ENCODE data around the gene INCA1. TPM values are rescaled to one million over a fixed set of nuclear protein-coding genes. Genes with fewer than 3 reads are reported as not detected.

INCA1 gene
- total and polyA plus RNA-seq, 2 of the 8 experiments (the other 6 are each of a cell fraction or from before 2014, with no cell fraction given): 0.89 to 1.4 TPM

GRCh38 chr17:5019475-5019956 lies 22.2 kb upstream of the INCA1 start:
- no peaks in the 10 kb centered on the region for H3K4me1 ChIP-seq (replicated peaks in 1 of 4; ENCODE audit: control insufficient read depth in 3 of 4, insufficient read depth in 4 of 4, low read length in 3 of 4)
- CTCF ChIA-PET (ENCODE audit: partially characterized antibody): interaction anchor here (0.8 to 5.4 kb wide), 8 partner anchors 9 to 44 kb away, joined by 3 to 21 read pairs (median 5); partner anchors contain the start of gene SLC52A1
- no peak for DNase-seq (ENCODE audit: low read depth in 1 of 2, low spot score in 2 of 2)

More at GRCh38 chr17:5019475-5019956, 22.2 kb upstream of the INCA1 start:
- no peak overlapping the region for H4K8ac ChIP-seq (ENCODE audit: extremely low read depth, insufficient read depth, low read length)
- no peak overlapping the region for H3K23ac ChIP-seq (ENCODE audit: insufficient read length)
- H3K9me3 ChIP-seq (ENCODE audit: insufficient read depth in 2 of 2, low read depth in 1 of 2, low read length in 1 of 2): no peaks in the 10 kb centered on the region
- H2AK5ac ChIP-seq (ENCODE audit: low read depth, low read length): no peak overlapping the region
- 90% methylated on average over 1 of the region's 1 CpG; no CpG with 5 or more reads in 1 of the 2 experiments for WGBS, 2 experiments (ENCODE audit: extremely low coverage in 1 of 2, insufficient coverage in 1 of 2, insufficient read length in 1 of 2, insufficient replicate concordance in 2 of 2, low coverage in 1 of 2, low lambda C conversion rate in 2 of 2, missing lambda C conversion rate in 1 of 2)
- POLR2A ChIA-PET (ENCODE audit: partially characterized antibody): interaction anchor here (0.9 to 2.2 kb wide), 8 partner anchors 9 to 83 kb away, joined by 3 to 8 read pairs (median 4); partner anchors contain the start of genes CAMTA2, INCA1 and KIF1C
- H3K4ac ChIP-seq (replicated peaks; ENCODE audit: insufficient read length, low read depth, low read length): no peak overlapping the region
- H2BK20ac ChIP-seq (ENCODE audit: low read length): no peak overlapping the region
- H3K14ac ChIP-seq (ENCODE audit: insufficient read length): no peak overlapping the region
- no peak overlapping the region for H4K91ac ChIP-seq (replicated peaks; ENCODE audit: insufficient read length, low read length)
- H2AFZ ChIP-seq (ENCODE audit: low read length): no peak overlapping the region
- no peak overlapping the region for H3K56ac ChIP-seq (replicated peaks; ENCODE audit: insufficient read length, low read depth, low read length)
- peak; percentile 39 to 50 (median 50) for TF ChIP-seq CTCF (IDR thresholded peaks at IDR 0.05; ENCODE audit: control extremely low read depth in 1 of 3, insufficient read depth in 1 of 3, low read depth in 1 of 3, low read length in 3 of 3)
- no peak for TF ChIP-seq CHD2 (IDR thresholded peaks at IDR 0.05; ENCODE audit: low read length)
- TF ChIP-seq TEAD4 (IDR thresholded peaks at IDR 0.05; ENCODE audit: low read depth, low read length): no peak
- no peak for TF ChIP-seq SIN3A (conservative IDR thresholded peaks at IDR 0.05 in 1 of 2, IDR thresholded peaks at IDR 0.05 in 1 of 2; ENCODE audit: low read depth in 1 of 2, low read length in 2 of 2)
- no peak for TF ChIP-seq TAF1 (IDR thresholded peaks at IDR 0.05; ENCODE audit: low read depth, low read length)
- TF ChIP-seq POLR2AphosphoS5 (IDR thresholded peaks at IDR 0.05; ENCODE audit: low read depth, low read length): 0 out of 2 replicates have a peak, but pooled peaks have one; percentile 22
- TF ChIP-seq POLR2A (IDR thresholded peaks at IDR 0.05; ENCODE audit: control extremely low read depth in 1 of 2, low read depth in 2 of 2, low read length in 2 of 2): no peak
- peak; percentile 52 to 67 for TF ChIP-seq RAD21 (IDR thresholded peaks at IDR 0.05 in 1 of 2, conservative IDR thresholded peaks at IDR 0.05 in 1 of 2; ENCODE audit: low read depth in 2 of 2, low read length in 2 of 2)
- TF ChIP-seq SIX5 (IDR thresholded peaks at IDR 0.05; ENCODE audit: low read depth, low read length): peak; percentile 40
- H2BK120ac ChIP-seq (replicated peaks; ENCODE audit: low read depth, low read length): no peak overlapping the region
- no peak overlapping the region for H3K4me2 ChIP-seq (ENCODE audit: insufficient read depth in 1 of 2, low read depth in 2 of 2, low read length in 2 of 2)
- H2BK15ac ChIP-seq (ENCODE audit: low read length): no peak overlapping the region
- H3K27me3 ChIP-seq (replicated peaks in 1 of 4; ENCODE audit: control insufficient read depth in 3 of 4, extremely low read depth in 1 of 4, insufficient read depth in 3 of 4, low read length in 3 of 4): no peaks in the 10 kb centered on the region
- H3K27ac ChIP-seq (ENCODE audit: low read depth, low read length): no peak overlapping the region
- H4K20me1 ChIP-seq (replicated peaks in 1 of 2; ENCODE audit: control insufficient read depth in 1 of 2, insufficient read depth in 2 of 2, low read length in 2 of 2): peaks cover 0 to 2% of the 10 kb centered on the region in 2 experiments
- H3K23me2 ChIP-seq (ENCODE audit: low read depth, low read length): no peaks in the 10 kb centered on the region
- H4K5ac ChIP-seq (ENCODE audit: insufficient read length, low read depth, low read length): no peak overlapping the region
- no peak overlapping the region for H3K9ac ChIP-seq (replicated peaks in 1 of 4; ENCODE audit: extremely low read depth in 1 of 4, low read depth in 3 of 4, low read length in 3 of 4)
- no peak overlapping the region for H2BK5ac ChIP-seq (ENCODE audit: low read depth, low read length)
- H3K36me3 ChIP-seq (ENCODE audit: control insufficient read depth in 2 of 4, insufficient read depth in 4 of 4, low read length in 3 of 4): peaks cover 10 to 51% (median 31%) of the 10 kb centered on the region in 4 experiments
- H2BK12ac ChIP-seq (ENCODE audit: low read depth, low read length): no peak overlapping the region
- no peaks in the 10 kb centered on the region for H3K79me2 ChIP-seq (ENCODE audit: control insufficient read depth in 1 of 2, insufficient read depth in 2 of 2, low read length in 2 of 2)
- H3K18ac ChIP-seq (ENCODE audit: extremely low read depth, low read length): no peak overlapping the region
- H3K4me3 ChIP-seq (ENCODE audit: extremely low read depth in 1 of 4, insufficient read depth in 2 of 4, low read depth in 3 of 4, low read length in 4 of 4): no peak overlapping the region
- no peaks in the 10 kb centered on the region for H3K79me1 ChIP-seq (ENCODE audit: low read depth, low read length)
- no peak for FAIRE-seq

Measured in H1 (cell line).